GM21576 (cell line): ENCODE results near the gene SLC44A1.

Experiments
- ATAC-seq: cut with Tn5 transposase; IDR thresholded peaks from one replicate; pipeline ENCODE4 v1.9.1; 2021; ENCODE audit warnings: mild to moderate bottlenecking, moderate library complexity; ENCODE audit not compliant: unreplicated experiment

SLC44A1 gene

DNA sequence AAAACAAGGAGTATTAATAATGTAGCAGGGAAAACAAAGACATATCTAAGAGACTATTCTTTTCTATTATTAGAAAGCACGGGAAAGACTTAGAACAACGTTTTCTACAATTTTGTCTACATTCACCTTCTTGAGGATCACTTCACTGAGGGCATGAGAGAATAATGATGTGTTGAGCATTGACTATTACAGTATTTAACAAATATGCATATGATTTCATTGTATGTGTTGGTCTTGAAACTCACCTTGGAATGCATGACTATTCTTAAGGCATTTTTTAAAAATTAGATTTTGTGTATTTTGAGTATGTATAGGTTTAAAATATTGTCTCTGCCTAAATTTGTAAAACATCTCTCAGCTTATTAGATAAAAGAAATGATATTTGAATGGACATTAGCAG is 204.6 kb downstream of the SLC44A1 start:
- no peak for ATAC-seq

- no peak for ATAC-seq
Observed at GRCh38 chr9:105452185-105452584, 207.7 kb downstream of the SLC44A1 start.

DNA sequence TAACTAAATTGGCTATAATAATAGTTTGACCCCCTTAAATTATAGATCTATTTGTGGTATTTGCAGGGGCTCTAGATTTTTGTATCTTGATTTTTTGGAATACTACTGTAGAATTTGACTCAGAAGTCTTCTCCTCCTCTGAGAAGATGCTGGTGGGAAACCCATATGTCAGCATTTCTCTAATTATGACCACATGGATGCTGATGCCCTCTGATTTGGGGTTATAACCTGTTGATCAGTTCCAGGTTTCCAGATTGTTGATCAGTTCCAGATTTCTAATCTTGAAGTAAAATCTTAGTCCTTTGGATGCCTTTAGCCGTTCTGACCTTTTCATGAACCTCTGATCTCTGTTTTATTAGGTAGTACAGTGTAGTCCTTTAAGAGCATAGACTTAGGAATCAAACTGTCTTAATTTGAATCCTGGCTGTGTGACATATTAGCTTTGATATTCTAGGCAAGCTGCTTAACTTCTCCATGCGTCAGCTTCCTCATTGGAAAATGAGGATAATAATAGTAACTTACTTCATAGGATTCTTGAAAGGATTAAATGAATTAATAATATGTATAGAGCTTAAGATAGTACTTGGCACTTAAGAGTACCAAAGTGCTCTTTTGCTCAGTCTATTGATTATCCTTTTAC is 211.5 kb downstream of the SLC44A1 start:
- ATAC-seq, result no peak

GRCh38 chr9:105457560-105458294 is 213.3 kb downstream of the SLC44A1 start:
- ATAC-seq, result no peak

GRCh38 chr9:105458404-105458803 is 214.0 kb downstream of the SLC44A1 start:
- no peak for ATAC-seq

DNA sequence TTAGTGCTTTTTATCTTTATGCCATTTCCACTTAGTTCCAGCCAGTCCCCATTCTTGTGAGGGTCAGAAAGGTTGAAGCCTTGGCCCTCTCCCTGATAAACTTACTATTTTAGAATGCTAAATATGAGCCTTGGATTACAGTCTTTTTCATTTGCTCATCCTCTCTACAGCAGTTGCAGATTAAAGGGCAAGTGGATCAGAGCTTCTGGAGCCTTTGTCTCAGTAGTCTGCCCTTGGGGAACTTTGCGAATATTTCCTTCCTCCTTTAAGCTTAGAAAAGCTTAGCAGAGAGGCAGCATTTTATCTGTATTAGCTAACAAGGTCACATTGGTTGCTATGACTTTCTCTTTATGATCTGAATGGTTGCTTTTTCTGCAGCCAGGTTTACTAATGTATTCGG is 214.9 kb downstream of the SLC44A1 start:
- ATAC-seq, result no peak

GRCh38 chr9:105466898-105467455 is 222.5 kb downstream of the SLC44A1 start:
- ATAC-seq, result no peak

GRCh38 chr9:105468875-105469274 is 224.4 kb downstream of the SLC44A1 start:
- ATAC-seq, result no peak

GRCh38 chr9:105473221-105473620 is 228.8 kb downstream of the SLC44A1 start:
- ATAC-seq, result no peak

- ATAC-seq, result no peak
Observed at GRCh38 chr9:105475302-105475701, 230.9 kb downstream of the SLC44A1 start.

DNA sequence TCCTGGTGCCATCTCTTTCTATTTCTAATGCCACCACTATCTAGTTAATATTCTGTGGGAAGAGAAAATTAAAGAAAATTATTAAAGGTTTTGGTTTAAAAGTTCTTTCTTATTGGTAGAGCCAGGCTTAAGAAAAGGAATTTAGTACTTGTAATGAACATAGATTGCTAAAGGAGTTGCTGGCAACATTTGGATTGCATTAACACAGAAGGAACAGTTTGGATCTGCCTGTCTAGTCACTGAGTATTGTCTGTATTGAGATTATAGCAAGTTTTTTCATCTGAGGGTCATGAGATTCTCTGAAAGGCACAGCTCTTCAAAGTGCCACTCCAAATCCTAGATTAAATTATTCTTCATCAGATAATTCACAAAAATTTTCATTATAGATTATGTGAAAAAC is 235.4 kb downstream of the SLC44A1 start:
- no peak for ATAC-seq

DNA sequence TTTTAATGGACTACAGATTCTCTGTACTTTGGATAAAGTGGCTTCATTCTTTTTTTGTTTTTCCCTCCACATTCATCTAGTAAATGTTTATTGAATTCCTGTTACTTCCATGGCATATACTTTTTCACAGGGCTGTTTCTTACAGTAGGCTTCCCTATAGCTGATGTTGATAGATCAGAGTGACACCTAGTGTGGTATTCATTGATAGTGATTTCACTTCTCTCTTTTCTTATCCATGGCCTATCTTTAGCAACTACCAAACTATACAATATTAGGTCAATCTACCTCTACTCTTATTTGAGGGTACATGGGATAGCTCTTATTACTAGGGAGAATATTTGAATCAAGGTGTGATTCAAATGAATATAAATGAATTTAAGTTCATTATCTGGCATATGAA is 239.2 kb downstream of the SLC44A1 start:
- no peak for ATAC-seq

DNA sequence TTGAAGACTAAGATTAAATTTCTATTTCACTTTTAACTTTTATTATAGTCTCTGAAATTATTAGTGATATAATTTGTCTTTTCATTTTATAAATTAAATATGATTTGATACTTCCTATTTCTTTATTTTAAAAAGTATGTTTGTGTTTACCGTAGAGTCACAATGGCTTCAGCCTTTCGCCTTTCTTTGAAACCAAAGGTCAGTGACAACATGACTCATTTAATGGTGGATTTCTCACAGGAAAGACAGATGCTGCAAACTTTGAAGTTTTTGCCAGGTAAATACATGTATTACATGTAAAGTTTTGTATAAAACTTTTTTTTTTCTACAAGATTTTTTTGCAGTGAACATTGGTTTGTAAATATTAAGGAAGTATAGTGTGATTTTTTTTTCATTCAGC is 239.8 kb downstream of the SLC44A1 start:
- ATAC-seq, result no peak

GRCh38 chr9:105485131-105485530 is 240.7 kb downstream of the SLC44A1 start:
- no peak for ATAC-seq
